Thymus (tissue), 11 donors: ENCODE measurements around the gene ESR1. TPM values are rescaled to one million over a fixed set of nuclear protein-coding genes. Genes with fewer than 3 reads are reported as not detected.
"Not testable (repeated sequence)": the region's sequence is repeated elsewhere in the genome, so short reads cannot be mapped to it uniquely, and the experiment has no call there.

Experiments used
- DNase-seq, 9 donors: peaks; one replicate each; pipeline ENCODE4 v3.0.0-alpha.2; 2013; ENCODE audit warnings: low spot score in 9 of 9, low read depth in 6 of 9, missing footprints in 1 of 9
- H3K27ac ChIP-seq, 2 donors: one replicate each; pipeline ENCODE4 v1.5.1; 2013; ENCODE audit warnings: control low read depth in 1 of 2, low read depth in 1 of 2, low read length in 1 of 2, mild to moderate bottlenecking in 1 of 2, moderate library complexity in 1 of 2
- H3K27me3 ChIP-seq, 2 donors: one replicate each; pipeline ENCODE4 v1.5.1; 2013; ENCODE audit warnings: low read length in 1 of 2; ENCODE audit not compliant: control insufficient read depth in 2 of 2, insufficient read depth in 1 of 2
- H3K36me3 ChIP-seq, 2 donors: one replicate each; pipeline ENCODE4 v1.5.1; 2013; ENCODE audit warnings: low read length in 1 of 2, mild to moderate bottlenecking in 1 of 2, moderate library complexity in 1 of 2; ENCODE audit not compliant: control insufficient read depth in 2 of 2, insufficient read depth in 2 of 2
- H3K4me1 ChIP-seq, 2 donors: one replicate each; pipeline ENCODE4 v1.5.1; 2013; ENCODE audit warnings: low read length in 2 of 2; ENCODE audit not compliant: control insufficient read depth in 2 of 2, insufficient read depth in 2 of 2
- H3K4me3 ChIP-seq, 2 donors: one replicate each; pipeline ENCODE4 v1.5.1; 2013; ENCODE audit warnings: low read length in 2 of 2, control low read depth in 1 of 2, mild to moderate bottlenecking in 1 of 2
- H3K9me3 ChIP-seq, 2 donors: one replicate each; pipeline ENCODE4 v1.5.1; 2013; ENCODE audit warnings: low read length in 1 of 2, mild to moderate bottlenecking in 1 of 2; ENCODE audit not compliant: control insufficient read depth in 2 of 2, insufficient read depth in 1 of 2
- WGBS: extraction: QIAGEN DNeasy Blood & Tissue Kit; methylation state at CpG from one replicate; pipeline ENCODE4 v1.1.7; 2013; 5-methylcytosine and 5-hydroxymethylcytosine counted together
- polyA plus RNA-seq: library from polyadenylated mRNA; stranded (reverse); fragments of 200-250 nt; gene quantifications from one replicate; pipeline ENCODE4 v1.2.3, GENCODE V29; 2013
- total RNA-seq: library from RNA; stranded (reverse); fragments of 120-200 nt; gene quantifications from one replicate; pipeline ENCODE4 v1.2.4, GENCODE V29; 2013
- donor health status: healthy.

ESR1 gene
- total and polyA plus RNA-seq, 2 donors = 0.28 to 1.2 TPM

DNA sequence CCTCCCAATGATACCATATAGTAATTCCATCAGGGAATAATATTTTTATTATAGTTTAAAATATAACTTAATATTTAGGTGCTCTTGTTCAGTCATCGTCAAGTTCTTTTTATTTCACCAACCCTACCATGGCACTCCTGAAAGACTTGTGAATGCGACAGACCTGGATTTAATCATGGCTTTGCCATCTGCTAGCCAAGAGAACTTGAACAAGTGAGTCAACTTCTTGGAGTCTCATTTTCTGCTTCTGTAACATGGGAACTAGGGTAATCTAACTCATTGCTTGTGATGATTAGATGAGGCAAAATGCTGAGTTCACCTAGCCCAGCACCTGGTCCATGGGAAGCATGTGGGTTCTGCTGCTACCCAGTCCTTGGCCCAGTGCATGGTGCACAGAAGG is 62.9 kb downstream of the ESR1 start:
- no peaks in the 10 kb centered on the region for H3K4me1 ChIP-seq
- H3K27me3 ChIP-seq = no peaks in the 10 kb centered on the region
- DNase-seq = no peak
- 98% methylated on average over 2 of the region's 2 CpGs for WGBS
- no peaks in the 10 kb centered on the region for H3K36me3 ChIP-seq
- H3K9me3 ChIP-seq = no peaks in the 10 kb centered on the region
- no peak overlapping the region for H3K27ac ChIP-seq
- no peak overlapping the region for H3K4me3 ChIP-seq

DNA sequence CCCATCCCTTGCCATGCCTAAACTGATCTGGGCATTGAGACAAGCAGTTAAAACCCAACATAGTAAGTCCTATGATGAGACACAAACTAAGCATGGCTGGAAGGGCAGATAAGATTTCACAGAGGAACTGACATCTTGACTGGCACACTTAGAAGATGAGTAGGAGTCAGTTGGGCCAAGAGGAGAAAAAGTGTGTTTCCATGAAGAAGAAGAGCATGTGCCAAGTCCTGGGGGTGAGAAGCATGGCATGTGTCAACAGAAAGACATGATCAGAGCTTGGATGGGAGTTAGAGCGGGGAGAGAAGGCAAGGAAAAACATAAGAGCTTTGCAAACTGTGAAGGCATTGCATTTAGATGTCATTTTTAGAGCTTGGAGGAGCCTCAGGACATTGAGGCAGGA is 68.0 kb downstream of the ESR1 start:
- Histone ChIP-seq H3K4me1 (no peaks in the 10 kb centered on the region), H3K27ac (no peak overlapping the region), H3K4me3 (no peak overlapping the region), H3K27me3 (no peaks in the 10 kb centered on the region), H3K36me3 (no peaks in the 10 kb centered on the region), H3K9me3 (no peaks in the 10 kb centered on the region)
- DNase-seq = no peak
- WGBS = 0% methylated on average over 1 of the region's 1 CpG

DNA sequence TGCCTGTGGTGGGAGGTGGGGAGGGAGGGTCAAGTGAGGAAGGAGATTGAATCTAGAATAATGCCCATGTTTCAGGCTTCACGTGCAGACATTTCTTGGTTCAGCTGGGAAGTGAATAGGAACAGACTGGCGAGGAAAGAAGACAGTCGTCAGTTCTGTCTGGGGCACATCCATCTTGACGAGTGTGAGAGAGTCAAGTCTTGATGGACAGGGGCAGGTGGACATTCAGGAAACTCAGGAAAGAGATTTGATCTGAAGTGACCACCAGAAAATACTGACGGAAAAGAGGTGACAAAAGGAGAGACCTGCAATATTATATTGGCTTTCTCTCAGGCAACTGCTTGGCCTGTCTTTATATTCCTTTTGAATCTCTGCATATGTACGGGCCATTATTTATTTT is 68.6 kb downstream of the ESR1 start:
- no peaks in the 10 kb centered on the region for H3K4me1 ChIP-seq
- 97% methylated on average over 6 of the region's 6 CpGs for WGBS
- DNase-seq = no peak

DNA sequence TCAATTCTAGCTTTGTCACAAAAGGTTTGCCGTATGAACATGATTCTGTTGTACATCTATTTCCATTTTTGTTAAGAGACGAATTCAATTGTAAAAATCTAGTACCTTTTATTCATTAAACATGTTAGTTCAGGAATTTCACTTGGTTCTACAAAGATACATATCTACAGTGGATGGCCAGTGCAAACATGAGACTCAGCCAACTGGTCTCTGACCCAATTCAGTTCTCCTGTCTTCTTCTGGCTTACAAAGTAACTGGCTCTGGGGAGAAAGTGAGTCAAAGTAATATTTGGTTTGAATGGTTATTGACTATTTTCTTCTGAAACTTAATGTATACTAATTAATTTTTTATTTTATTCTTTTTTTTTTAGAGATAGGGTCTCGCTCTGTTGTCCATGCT is 70.0 kb downstream of the ESR1 start:
- Histone ChIP-seq H3K4me3 (no peak overlapping the region), H3K27me3 (no peaks in the 10 kb centered on the region), H3K36me3 (no peaks in the 10 kb centered on the region), H3K27ac (no peak overlapping the region), H3K9me3 (no peaks in the 10 kb centered on the region), H3K4me1 (no peaks in the 10 kb centered on the region)
- over 99% methylated on average over 3 of the region's 3 CpGs for WGBS
- no peak for DNase-seq

More for the DNA sequence above, 68.6 kb downstream of the ESR1 start:
- H3K27me3 ChIP-seq = no peaks in the 10 kb centered on the region
- H3K36me3 ChIP-seq = no peaks in the 10 kb centered on the region
- H3K4me3 ChIP-seq = no peak overlapping the region
- no peak overlapping the region for H3K27ac ChIP-seq
- H3K9me3 ChIP-seq = no peaks in the 10 kb centered on the region

DNA sequence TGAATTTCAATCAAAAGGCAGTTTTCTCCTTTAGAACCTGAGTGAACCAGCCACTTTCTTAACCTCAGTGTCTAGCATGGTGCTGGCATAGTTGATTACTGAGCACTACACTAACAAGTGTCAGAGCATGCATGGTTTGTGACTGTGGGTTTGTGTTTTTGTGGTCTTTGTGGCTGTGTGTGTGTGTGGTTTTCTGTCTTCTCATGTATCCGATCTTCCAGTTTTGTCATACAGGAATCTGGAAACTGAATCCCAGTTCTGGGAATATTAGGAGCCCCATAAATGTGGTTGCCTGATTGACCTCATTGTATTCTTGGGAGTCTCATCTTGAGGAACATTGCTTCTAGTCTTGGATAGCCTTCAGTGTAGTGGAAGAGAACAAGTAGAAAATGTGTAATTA is 73.7 kb downstream of the ESR1 start:
- Histone ChIP-seq H3K27ac (no peak overlapping the region), H3K4me1 (no peaks in the 10 kb centered on the region), H3K4me3 (no peak overlapping the region), H3K36me3 (no peaks in the 10 kb centered on the region), H3K9me3 (no peaks in the 10 kb centered on the region), H3K27me3 (no peaks in the 10 kb centered on the region)
- no peak for DNase-seq
- 95% methylated on average over 1 of the region's 1 CpG for WGBS

DNA sequence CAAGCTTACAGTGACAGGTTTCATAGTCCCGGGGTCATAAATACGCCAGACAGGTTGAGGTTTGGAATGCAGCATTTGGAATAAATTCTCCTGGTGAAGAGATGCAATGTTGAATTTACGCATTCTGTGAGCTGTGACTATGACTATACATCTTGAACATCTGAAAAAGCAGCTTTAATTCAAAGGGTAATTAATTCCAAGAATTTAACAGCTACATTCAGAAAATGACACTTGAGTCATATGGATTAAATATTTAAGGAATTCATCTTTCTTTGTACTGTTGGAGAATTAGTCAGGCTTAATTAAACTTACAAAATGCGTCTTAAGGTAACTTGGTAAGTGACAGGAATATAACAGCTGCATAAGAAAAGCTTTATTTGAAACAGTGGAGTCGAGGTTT is 74.7 kb downstream of the ESR1 start:
- Histone ChIP-seq H3K4me1 (no peaks in the 10 kb centered on the region), H3K9me3 (no peaks in the 10 kb centered on the region), H3K27me3 (no peaks in the 10 kb centered on the region), H3K4me3 (no peak overlapping the region), H3K27ac (no peak overlapping the region), H3K36me3 (no peaks in the 10 kb centered on the region)
- DNase-seq = no peak
- WGBS = 98% methylated on average over 5 of the region's 5 CpGs

DNA sequence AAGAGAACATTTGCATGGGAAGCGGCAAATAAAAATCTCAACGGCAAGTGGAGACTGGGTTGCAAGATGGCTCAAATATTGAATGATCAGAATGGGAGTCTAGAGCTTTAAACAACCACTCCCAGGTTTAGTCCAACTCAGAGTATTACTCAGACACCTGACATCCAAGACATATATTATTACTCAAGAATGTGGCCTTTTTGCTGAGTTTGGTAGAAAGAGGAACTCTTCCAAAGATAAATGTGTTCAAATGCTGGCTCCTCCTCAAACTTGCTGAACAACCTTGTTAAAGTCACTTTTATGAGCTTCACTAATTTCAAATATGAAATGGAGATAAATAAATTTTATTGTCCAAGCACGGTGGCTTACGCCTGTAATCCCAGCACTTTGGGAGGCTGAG is 77.8 kb downstream of the ESR1 start:
- WGBS = 98% methylated on average over 4 of the region's 4 CpGs
- no peak overlapping the region for H3K4me3 ChIP-seq

DNA sequence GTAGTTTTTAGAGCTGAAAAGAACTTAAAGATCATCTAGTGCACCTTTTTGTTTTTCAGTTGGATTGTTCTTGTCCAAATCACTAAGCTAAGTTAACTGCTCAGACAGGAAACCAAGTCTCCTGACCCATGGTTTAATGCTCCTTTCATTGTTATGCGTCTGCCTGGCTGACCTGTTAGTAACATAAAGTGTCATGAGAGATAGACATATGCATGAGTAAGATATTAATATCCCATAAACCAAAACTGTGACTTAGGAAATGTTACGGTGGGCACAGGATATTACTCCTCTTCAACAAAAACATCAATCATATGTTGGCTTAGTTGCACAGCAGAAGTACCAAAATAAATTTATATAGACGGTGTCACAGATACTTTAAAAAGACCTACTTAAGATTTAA is 84.0 kb downstream of the ESR1 start:
- H3K9me3 ChIP-seq = no peaks in the 10 kb centered on the region
- H3K36me3 ChIP-seq = no peaks in the 10 kb centered on the region
- no peak for DNase-seq
- no peaks in the 10 kb centered on the region for H3K27me3 ChIP-seq
- 88% methylated on average over 3 of the region's 3 CpGs for WGBS
- no peak overlapping the region for H3K27ac ChIP-seq
- H3K4me3 ChIP-seq = no peak overlapping the region
- H3K4me1 ChIP-seq = no peaks in the 10 kb centered on the region

More for the DNA sequence above, 77.8 kb downstream of the ESR1 start:
- Histone ChIP-seq H3K4me1 (no peaks in the 10 kb centered on the region), H3K9me3 (no peaks in the 10 kb centered on the region), H3K36me3 (no peaks in the 10 kb centered on the region), H3K27me3 (no peaks in the 10 kb centered on the region), H3K27ac (no peak overlapping the region)
- no peak for DNase-seq

DNA sequence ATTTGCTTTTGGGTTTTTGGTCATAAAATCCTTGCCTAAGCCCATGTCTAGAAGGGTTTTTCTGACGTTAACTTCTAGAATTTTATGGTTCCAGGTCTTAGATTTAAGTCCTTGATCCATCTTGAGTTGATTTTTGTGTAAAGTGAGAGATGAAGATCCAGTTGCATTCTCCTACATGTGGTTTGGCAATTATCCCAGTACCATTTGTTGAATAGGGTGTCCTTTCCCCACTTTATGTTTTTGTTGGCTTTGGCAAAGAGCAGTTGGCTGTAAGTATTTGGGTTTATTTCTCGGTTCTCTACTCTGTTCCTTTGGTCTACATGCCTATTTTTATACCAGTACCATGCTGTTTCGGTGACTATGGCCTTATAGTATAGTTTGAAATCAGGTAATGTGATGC is 86.9 kb downstream of the ESR1 start:
- H3K4me1 ChIP-seq, DNase-seq, H3K27me3 ChIP-seq, H3K9me3 ChIP-seq, H3K4me3 ChIP-seq, H3K27ac ChIP-seq, H3K36me3 ChIP-seq: not testable (repeated sequence)
- 85% methylated on average over 3 of the region's 3 CpGs for WGBS

DNA sequence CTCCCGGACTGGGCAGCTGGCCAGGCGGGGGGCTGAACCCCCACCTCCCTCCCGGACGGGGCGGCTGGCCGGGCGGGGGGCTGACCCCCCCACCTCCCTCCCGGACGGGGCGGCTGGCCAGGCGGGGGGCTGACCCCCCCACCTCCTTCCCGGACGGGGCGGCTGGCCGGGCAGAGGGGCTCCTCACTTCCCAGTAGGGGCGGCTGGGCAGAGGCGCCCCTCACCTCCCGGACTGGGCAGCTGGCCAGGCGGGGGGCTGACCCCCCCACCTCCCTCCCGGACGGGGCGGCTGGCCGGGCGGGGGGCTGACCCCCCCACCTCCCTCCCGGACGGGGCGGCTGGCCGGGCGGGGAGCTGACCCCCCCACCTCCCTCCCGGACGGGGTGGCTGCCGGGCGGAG is 91.7 kb downstream of the ESR1 start:
- not testable (repeated sequence) for H3K9me3 ChIP-seq, H3K27ac ChIP-seq, H3K4me3 ChIP-seq, H3K27me3 ChIP-seq, H3K4me1 ChIP-seq, DNase-seq, H3K36me3 ChIP-seq
- 98% methylated on average over 17 of the region's 33 CpGs for WGBS
